ENCODE data around the gene PTGER4.
"Not testable (repeated sequence)": the region's sequence is repeated elsewhere in the genome, so short reads cannot be mapped to it uniquely, and the experiment has no call there.

The PTGER4 gene

DNA sequence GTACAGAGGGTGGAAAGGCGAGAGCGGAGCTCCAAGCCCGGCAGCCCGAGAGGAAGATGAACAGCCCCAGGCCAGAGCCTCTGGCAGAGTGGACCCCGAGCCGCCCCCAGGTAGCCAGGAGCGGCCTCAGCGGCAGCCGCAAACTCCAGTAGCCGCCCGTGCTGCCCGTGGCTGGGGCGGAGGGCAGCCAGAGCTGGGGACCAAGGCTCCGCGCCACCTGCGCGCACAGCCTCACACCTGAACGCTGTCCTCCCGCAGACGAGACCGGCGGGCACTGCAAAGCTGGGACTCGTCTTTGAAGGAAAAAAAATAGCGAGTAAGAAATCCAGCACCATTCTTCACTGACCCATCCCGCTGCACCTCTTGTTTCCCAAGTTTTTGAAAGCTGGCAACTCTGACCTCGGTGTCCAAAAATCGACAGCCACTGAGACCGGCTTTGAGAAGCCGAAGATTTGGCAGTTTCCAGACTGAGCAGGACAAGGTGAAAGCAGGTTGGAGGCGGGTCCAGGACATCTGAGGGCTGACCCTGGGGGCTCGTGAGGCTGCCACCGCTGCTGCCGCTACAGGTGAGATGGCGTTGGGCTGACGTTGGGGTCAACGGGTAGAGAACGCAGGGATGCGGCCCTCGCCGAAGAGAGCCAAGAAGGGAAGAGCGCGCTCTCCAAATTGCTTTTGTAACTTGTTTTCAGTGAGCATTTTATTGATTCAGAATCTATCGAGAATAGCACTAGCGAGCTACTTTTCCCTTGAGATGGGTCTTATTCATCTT, at the start of gene PTGER4:
Gene PTGER4, plus strand, starts transcription at position 3 of the 769 bp plus-strand sequence. CDS start 1,079 bp downstream, outside the sequence.
- no peak for DNase-seq (ENCODE audit: extremely low read depth, low read depth)
- TF ChIP-seq, protein P1, sequence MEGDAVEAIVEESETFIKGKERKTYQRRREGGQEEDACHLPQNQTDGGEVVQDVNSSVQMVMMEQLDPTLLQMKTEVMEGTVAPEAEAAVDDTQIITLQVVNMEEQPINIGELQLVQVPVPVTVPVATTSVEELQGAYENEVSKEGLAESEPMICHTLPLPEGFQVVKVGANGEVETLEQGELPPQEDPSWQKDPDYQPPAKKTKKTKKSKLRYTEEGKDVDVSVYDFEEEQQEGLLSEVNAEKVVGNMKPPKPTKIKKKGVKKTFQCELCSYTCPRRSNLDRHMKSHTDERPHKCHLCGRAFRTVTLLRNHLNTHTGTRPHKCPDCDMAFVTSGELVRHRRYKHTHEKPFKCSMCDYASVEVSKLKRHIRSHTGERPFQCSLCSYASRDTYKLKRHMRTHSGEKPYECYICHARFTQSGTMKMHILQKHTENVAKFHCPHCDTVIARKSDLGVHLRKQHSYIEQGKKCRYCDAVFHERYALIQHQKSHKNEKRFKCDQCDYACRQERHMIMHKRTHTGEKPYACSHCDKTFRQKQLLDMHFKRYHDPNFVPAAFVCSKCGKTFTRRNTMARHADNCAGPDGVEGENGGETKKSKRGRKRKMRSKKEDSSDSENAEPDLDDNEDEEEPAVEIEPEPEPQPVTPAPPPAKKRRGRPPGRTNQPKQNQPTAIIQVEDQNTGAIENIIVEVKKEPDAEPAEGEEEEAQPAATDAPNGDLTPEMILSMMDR (IDR thresholded peaks at IDR 0.05; ENCODE audit: low read depth, low read length), result no peak

DNA sequence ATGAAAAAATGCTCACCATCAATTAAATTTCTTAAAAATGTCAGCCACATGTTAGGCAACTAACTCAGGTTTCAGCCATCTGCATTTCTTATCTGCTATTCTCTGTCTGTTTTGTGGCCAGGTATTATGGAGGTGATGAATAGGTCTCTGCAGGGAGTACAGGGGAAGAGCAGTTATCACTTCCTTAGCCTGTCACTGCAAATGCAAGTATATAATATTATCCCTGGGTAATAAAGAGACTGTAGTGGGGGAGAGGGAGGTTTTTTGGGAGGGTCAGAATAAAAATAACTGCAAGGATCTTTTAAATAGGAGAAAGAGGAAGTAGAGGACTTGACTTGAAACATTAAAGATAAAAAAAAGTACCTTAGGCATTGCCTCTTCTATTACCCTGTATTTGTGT, 49.6 kb upstream of the PTGER4 start:
- DNase-seq (ENCODE audit: extremely low read depth, low read depth), result no peak
- TF ChIP-seq, protein P1 (IDR thresholded peaks at IDR 0.05; ENCODE audit: low read depth, low read length), result no peak

DNA sequence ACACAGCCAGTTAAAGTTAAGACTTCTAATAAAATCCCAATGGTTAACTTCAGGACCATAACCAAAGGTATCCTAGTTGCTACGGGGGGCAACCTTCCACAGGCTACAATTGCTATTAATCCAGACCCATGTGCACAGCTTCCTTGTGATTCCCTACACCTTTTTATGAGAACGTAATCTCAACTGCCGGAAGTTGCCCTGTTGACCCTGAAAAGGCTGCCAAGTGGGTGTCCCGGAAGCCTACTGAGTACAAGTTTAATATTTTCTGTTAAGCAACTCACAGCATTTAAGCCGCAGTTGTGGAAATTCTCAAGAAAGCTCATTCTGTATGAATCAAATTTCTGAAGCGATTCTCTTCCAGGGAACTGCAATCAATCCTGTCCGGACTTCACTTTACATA, 48.5 kb upstream of the PTGER4 start:
- no peak for DNase-seq (ENCODE audit: extremely low read depth, low read depth)
- TF ChIP-seq, protein P1 (IDR thresholded peaks at IDR 0.05; ENCODE audit: low read depth, low read length), result no peak

DNA sequence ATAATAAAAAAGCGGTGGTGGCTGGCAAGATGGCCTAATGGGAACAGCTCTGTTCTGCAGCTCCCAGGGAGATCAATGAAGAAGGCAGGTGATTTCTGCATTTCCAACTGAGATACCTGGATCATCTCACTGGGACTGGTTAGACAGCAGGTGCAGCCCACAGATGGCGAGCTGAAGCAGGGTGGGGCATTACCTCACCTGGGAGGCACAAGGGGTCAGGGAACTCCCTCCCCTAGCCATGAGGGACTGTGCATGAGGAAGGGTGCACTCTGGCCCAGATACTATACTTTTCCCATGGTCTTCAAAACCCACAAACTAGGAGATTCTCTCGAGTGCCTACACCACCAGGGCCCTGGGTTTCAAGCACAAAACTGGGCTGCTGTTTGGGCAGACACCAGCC, 45.6 kb upstream of the PTGER4 start:
- TF ChIP-seq, protein P1 (IDR thresholded peaks at IDR 0.05; ENCODE audit: low read depth, low read length), result no peak
- no peak for DNase-seq (ENCODE audit: extremely low read depth, low read depth)

DNA sequence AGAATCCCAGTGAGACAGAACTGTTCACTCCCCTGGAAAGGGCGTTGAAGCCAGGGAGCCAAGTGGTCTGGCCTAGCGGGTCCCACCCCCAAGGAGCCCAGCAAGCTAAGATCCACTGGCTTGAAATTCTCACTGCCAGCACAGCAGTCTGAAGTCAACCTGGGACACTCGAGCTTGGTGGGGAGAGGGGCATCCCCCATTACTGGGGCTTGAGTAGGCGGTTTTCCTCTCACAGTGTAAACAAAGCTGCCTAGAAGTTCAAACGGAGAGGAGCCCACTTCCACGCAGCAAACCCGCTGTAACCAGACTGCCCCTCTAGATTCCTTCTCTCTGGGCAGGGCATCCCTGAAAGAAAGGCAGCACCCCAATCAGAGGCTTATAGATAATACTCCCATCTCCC, 45.1 kb upstream of the PTGER4 start:
- DNase-seq (ENCODE audit: extremely low read depth, low read depth), result no peak
- TF ChIP-seq, protein P1 (IDR thresholded peaks at IDR 0.05; ENCODE audit: low read depth, low read length), result no peak

DNA sequence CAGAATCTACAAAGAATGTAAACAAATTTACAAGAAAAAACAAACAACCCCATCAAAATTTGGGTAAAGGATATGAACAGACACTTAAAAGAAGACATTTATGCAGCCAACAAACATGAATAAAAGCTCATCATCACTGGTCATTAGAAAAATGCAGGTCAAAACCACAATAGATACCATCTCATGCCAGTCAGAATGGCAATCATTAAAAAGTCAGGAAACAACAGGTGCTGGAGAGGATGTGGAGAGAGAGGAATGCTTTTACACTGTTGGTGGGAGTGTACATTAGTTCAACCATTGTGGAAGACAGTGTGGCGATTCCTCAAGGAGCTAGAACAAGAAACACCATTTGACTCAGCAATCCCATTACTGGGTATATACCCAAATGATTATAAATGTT, 40.2 kb upstream of the PTGER4 start:
- not testable (repeated sequence) for DNase-seq (ENCODE audit: extremely low read depth, low read depth)

DNA sequence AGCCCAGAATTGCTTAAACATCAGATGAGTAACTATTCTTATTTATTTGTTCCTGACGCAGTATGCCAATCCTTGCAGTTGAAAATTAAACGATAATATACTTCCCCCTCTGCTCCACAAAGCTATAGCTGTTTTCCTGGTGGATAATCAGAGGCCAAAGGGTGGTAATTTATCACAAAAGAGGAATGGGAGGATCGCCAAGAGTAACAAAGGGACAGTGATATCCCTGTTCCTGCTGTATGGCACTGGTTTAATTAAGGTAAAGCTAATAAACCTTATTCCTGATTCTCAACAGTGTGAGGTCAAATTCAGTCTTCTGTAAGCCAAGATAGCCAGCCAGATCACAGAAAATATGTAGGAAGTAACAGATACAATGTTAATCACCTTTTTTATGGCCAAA, 33.4 kb upstream of the PTGER4 start:
- TF ChIP-seq, protein P1 (IDR thresholded peaks at IDR 0.05; ENCODE audit: low read depth, low read length), result no peak
- DNase-seq (ENCODE audit: extremely low read depth, low read depth), result no peak

DNA sequence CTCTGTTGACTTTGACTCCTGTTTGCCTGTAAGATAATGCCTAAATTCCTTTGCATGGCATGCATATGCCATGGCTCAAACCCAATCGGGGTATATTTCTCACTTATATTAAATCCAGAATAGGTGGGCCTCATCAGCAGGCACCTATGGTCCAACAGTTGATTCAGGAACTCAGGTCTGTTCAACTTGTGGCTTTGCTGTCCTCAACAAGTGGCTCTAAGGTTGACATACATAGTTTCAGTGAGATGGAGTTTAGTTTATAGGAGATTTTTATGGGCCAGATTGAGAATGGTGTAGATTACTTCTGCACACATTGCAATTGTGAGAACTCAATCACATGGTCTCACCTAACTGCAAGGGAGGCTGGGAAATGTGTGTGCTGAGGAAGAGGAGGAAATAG, 31.6 kb upstream of the PTGER4 start:
- TF ChIP-seq, protein P1 (IDR thresholded peaks at IDR 0.05; ENCODE audit: low read depth, low read length), result no peak
- no peak for DNase-seq (ENCODE audit: extremely low read depth, low read depth)

Measured in AG09319 (cell line).